WTC11 (cell line): ENCODE results near the gene OCRL.

Source experiments
- JUN ChIP-seq: sonication (generic); formaldehyde crosslinking; IDR thresholded peaks from 2 replicates; pipeline ENCODE4 v1.8.0; 2023; ENCODE audit warnings: mild to moderate bottlenecking, missing genetic modification reagents
- NR2C2 ChIP-seq: sonication (generic); formaldehyde crosslinking; IDR thresholded peaks from 2 replicates; pipeline ENCODE4 v1.8.0; 2022; ENCODE audit warnings: mild to moderate bottlenecking, missing genetic modification reagents
- TF ChIP-seq, protein P1 (sequence below): fragments of 200-600 bp; IDR thresholded peaks from 2 replicates; pipeline ENCODE4 v1.8.0; 2022; ENCODE audit warnings: antibody characterized with exemption
- TF ChIP-seq, protein P2 (sequence below): sonication (generic); formaldehyde crosslinking; IDR thresholded peaks from 2 replicates; pipeline ENCODE4 v1.8.0; 2022; ENCODE audit warnings: missing genetic modification reagents
- TF ChIP-seq, protein P3 (sequence below): sonication (generic); formaldehyde crosslinking; IDR thresholded peaks from 2 replicates; pipeline ENCODE4 v1.8.1; 2022; ENCODE audit warnings: low read depth, mild to moderate bottlenecking, moderate library complexity, missing genetic modification reagents, borderline replicate concordance

- TF ChIP-seq JUN (CRISPR knock-in tag) (no peak), NR2C2 (CRISPR knock-in tag) (no peak)
- TF ChIP-seq, protein P1, sequence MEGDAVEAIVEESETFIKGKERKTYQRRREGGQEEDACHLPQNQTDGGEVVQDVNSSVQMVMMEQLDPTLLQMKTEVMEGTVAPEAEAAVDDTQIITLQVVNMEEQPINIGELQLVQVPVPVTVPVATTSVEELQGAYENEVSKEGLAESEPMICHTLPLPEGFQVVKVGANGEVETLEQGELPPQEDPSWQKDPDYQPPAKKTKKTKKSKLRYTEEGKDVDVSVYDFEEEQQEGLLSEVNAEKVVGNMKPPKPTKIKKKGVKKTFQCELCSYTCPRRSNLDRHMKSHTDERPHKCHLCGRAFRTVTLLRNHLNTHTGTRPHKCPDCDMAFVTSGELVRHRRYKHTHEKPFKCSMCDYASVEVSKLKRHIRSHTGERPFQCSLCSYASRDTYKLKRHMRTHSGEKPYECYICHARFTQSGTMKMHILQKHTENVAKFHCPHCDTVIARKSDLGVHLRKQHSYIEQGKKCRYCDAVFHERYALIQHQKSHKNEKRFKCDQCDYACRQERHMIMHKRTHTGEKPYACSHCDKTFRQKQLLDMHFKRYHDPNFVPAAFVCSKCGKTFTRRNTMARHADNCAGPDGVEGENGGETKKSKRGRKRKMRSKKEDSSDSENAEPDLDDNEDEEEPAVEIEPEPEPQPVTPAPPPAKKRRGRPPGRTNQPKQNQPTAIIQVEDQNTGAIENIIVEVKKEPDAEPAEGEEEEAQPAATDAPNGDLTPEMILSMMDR: no peak
- TF ChIP-seq, protein P2, sequence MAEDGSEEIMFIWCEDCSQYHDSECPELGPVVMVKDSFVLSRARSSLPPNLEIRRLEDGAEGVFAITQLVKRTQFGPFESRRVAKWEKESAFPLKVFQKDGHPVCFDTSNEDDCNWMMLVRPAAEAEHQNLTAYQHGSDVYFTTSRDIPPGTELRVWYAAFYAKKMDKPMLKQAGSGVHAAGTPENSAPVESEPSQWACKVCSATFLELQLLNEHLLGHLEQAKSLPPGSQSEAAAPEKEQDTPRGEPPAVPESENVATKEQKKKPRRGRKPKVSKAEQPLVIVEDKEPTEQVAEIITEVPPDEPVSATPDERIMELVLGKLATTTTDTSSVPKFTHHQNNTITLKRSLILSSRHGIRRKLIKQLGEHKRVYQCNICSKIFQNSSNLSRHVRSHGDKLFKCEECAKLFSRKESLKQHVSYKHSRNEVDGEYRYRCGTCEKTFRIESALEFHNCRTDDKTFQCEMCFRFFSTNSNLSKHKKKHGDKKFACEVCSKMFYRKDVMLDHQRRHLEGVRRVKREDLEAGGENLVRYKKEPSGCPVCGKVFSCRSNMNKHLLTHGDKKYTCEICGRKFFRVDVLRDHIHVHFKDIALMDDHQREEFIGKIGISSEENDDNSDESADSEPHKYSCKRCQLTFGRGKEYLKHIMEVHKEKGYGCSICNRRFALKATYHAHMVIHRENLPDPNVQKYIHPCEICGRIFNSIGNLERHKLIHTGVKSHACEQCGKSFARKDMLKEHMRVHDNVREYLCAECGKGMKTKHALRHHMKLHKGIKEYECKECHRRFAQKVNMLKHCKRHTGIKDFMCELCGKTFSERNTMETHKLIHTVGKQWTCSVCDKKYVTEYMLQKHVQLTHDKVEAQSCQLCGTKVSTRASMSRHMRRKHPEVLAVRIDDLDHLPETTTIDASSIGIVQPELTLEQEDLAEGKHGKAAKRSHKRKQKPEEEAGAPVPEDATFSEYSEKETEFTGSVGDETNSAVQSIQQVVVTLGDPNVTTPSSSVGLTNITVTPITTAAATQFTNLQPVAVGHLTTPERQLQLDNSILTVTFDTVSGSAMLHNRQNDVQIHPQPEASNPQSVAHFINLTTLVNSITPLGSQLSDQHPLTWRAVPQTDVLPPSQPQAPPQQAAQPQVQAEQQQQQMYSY: no peak
- TF ChIP-seq, protein P3, sequence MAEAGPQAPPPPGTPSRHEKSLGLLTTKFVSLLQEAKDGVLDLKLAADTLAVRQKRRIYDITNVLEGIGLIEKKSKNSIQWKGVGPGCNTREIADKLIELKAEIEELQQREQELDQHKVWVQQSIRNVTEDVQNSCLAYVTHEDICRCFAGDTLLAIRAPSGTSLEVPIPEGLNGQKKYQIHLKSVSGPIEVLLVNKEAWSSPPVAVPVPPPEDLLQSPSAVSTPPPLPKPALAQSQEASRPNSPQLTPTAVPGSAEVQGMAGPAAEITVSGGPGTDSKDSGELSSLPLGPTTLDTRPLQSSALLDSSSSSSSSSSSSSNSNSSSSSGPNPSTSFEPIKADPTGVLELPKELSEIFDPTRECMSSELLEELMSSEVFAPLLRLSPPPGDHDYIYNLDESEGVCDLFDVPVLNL (CRISPR knock-in tag): no peak
Observed at GRCh38 chrX:129524250-129524850, 15.7 kb upstream of the OCRL start.
